K562 (cell line): Measurements from ENCODE around the gene VDAC2. TPM values are rescaled to one million over a fixed set of nuclear protein-coding genes. Genes with fewer than 3 reads are reported as not detected.

Experiments used
- ARNT ChIP-seq, 2 experiments: fragments of 450-650 bp; IDR thresholded peaks; 2 replicates each; pipeline ENCODE4 v1.6.1; 2016; ENCODE audit warnings: mild to moderate bottlenecking in 1 of 2
- DLX4 ChIP-seq: fragments of 250-450 bp; sonication (Bioruptor Pico); IDR thresholded peaks from 2 replicates; pipeline ENCODE4 v1.6.1; 2021; ENCODE audit warnings: mild to moderate bottlenecking
- HDAC1 ChIP-seq, 2 experiments: fragments of 450-650 bp; IDR thresholded peaks; 2 replicates each; pipeline ENCODE4 v1.6.1; 2016 to 2017; ENCODE audit warnings: inconsistent platforms in 1 of 2, mild to moderate bottlenecking in 1 of 2, moderate library complexity in 1 of 2
- HES1 ChIP-seq: fragments of 450-650 bp; IDR thresholded peaks from 2 replicates; pipeline ENCODE4 v1.6.1; 2016; ENCODE audit warnings: low read depth, mild to moderate bottlenecking, moderate library complexity
- L3MBTL2 ChIP-seq: fragments of 450-650 bp; IDR thresholded peaks from 2 replicates; pipeline ENCODE4 v1.6.1; 2016; ENCODE audit warnings: mild to moderate bottlenecking, moderate library complexity
- LCOR ChIP-seq: sonication (generic); formaldehyde crosslinking; IDR thresholded peaks from 2 replicates; pipeline ENCODE4 v1.8.0; 2022; ENCODE audit warnings: mild to moderate bottlenecking, missing genetic modification reagents
- NONO ChIP-seq, 2 experiments: fragments of 200-400 bp in 1 of 2; fragments of 450-650 bp in 1 of 2; formaldehyde crosslinking in 1 of 2; IDR thresholded peaks; 2 replicates each; pipeline ENCODE4 v1.6.1; 2017; ENCODE audit warnings: low read depth in 2 of 2, mild to moderate bottlenecking in 2 of 2, moderate library complexity in 2 of 2, low read length in 1 of 2
- OTX1 ChIP-seq: fragments of 450-650 bp; formaldehyde crosslinking; IDR thresholded peaks from 2 replicates; pipeline ENCODE4 v1.4.0; 2022; ENCODE audit warnings: mild to moderate bottlenecking
- PTRF ChIP-seq: fragments of 450-650 bp; IDR thresholded peaks from 2 replicates; pipeline ENCODE4 v1.6.1; 2016; ENCODE audit warnings: mild to moderate bottlenecking, missing genetic modification characterization, missing compliant biosample characterization
- RFX5 ChIP-seq: IDR thresholded peaks from 2 replicates; pipeline ENCODE4 v1.6.1; 2011; ENCODE audit warnings: low read depth, mild to moderate bottlenecking, improper control_type of control experiment, low read length
- SAP30 ChIP-seq: fragments of 200-600 bp; sonication (generic); IDR thresholded peaks from 2 replicates; pipeline ENCODE4 v1.6.1; 2012; ENCODE audit warnings: borderline replicate concordance, low read depth, mild to moderate bottlenecking, moderate library complexity, low read length, control low read depth, inconsistent platforms; ENCODE audit not compliant: insufficient read depth, poor library complexity, severe bottlenecking
- SMARCA4 ChIP-seq: fragments of 450-650 bp; IDR thresholded peaks from 2 replicates; pipeline ENCODE4 v1.6.1; 2016
- SMARCE1 ChIP-seq: fragments of 450-650 bp; IDR thresholded peaks from 2 replicates; pipeline ENCODE4 v1.7.1; 2016; ENCODE audit warnings: mild to moderate bottlenecking
- SNRNP70 ChIP-seq: fragments of 200-400 bp; formaldehyde crosslinking; optimal IDR thresholded peaks from 2 replicates; pipeline ENCODE3; 2017; ENCODE audit warnings: low read depth, low read length
- TEAD4 ChIP-seq, 2 experiments: sonication (generic) in 1 of 2; formaldehyde crosslinking in 1 of 2; IDR thresholded peaks; 2 replicates each; pipeline versions ENCODE4 v1.6.1 to v1.8.0; 2012 to 2022; ENCODE audit warnings: borderline replicate concordance in 1 of 2, inconsistent platforms in 1 of 2, low read length in 1 of 2, mild to moderate bottlenecking in 1 of 2, missing genetic modification reagents in 1 of 2
- ZBTB17 ChIP-seq: fragments of 450-650 bp; formaldehyde crosslinking; IDR thresholded peaks from 2 replicates; pipeline ENCODE4 v1.4.0; 2020; ENCODE audit warnings: mild to moderate bottlenecking
- ZNF175 ChIP-seq: fragments of 200-800 bp; sonication (Bioruptor generic); IDR thresholded peaks from 2 replicates; pipeline ENCODE4 v1.6.1; 2016; ENCODE audit warnings: low read depth, mild to moderate bottlenecking, missing genetic modification characterization, missing compliant biosample characterization
- ZNF197 ChIP-seq: fragments of 200-800 bp; sonication (Bioruptor generic); IDR thresholded peaks from 2 replicates; pipeline ENCODE4 v1.6.1; 2016; ENCODE audit warnings: low read depth, missing genetic modification characterization, missing compliant biosample characterization
- ZNF263 ChIP-seq: sonication (generic); formaldehyde crosslinking; IDR thresholded peaks from 2 replicates; pipeline ENCODE4 v1.8.0; 2022; ENCODE audit warnings: mild to moderate bottlenecking, missing genetic modification reagents, borderline replicate concordance
- ZNF41 ChIP-seq: fragments of 250-450 bp; sonication (Bioruptor Pico); conservative IDR thresholded peaks from 2 replicates; pipeline ENCODE4 v1.4.0; 2020; ENCODE audit warnings: mild to moderate bottlenecking
- ZNF583 ChIP-seq: fragments of 250-450 bp; sonication (Bioruptor Pico); IDR thresholded peaks from 2 replicates; pipeline ENCODE4 v1.4.0; 2020
- ZNF644 ChIP-seq: fragments of 200-800 bp; sonication (Bioruptor generic); IDR thresholded peaks from 2 replicates; pipeline ENCODE4 v1.6.1; 2016; ENCODE audit warnings: low read depth, missing genetic modification characterization, missing compliant biosample characterization
- polyA plus RNA-seq, 8 experiments: library from polyadenylated mRNA; depleted of rRNA in 4 of 8; stranded (reverse) in 5 of 8; unstranded in 3 of 8; fragments of >200 nt; fragmentation: Nextera tagmentation in 2 of 8; fragmentation: Illumina TruSeq in 1 of 8; extraction: Ambion mirVana in 2 of 8; extraction: Trizol in 1 of 8; gene quantifications; 2 replicates each; pipeline versions ENCODE4 v1.2.1 to v1.2.3, GENCODE V29; 2011 to 2014; ENCODE audit warnings: inconsistent platforms in 1 of 8, missing spikeins in 1 of 8
- total RNA-seq, 7 experiments: library from RNA; depleted of rRNA in 6 of 7; stranded (reverse); fragments of >200 nt in 6 of 7; fragmentation: Illumina TruSeq in 2 of 7; extraction: Trizol in 2 of 7; gene quantifications; 2 replicates each; pipeline versions ENCODE4 v1.2.1 to v1.2.3, GENCODE V29; 2011 to 2021; ENCODE audit warnings: low replicate concordance in 1 of 7
- TF ChIP-seq, protein P1 (sequence below): sonication (generic); formaldehyde crosslinking; IDR thresholded peaks from 2 replicates; pipeline ENCODE4 v1.9.0; 2022; ENCODE audit warnings: mild to moderate bottlenecking, missing genetic modification reagents
- TF ChIP-seq, protein P2 (sequence below), 2 experiments: fragments of 250-450 bp in 1 of 2; fragments of 450-650 bp in 1 of 2; sonication (Bioruptor Pico) in 1 of 2; IDR thresholded peaks; 2 replicates each; pipeline versions ENCODE4 v1.6.1 to v1.8.0; 2016 to 2021; ENCODE audit warnings: mild to moderate bottlenecking in 2 of 2, moderate library complexity in 2 of 2, missing compliant biosample characterization in 1 of 2, missing genetic modification characterization in 1 of 2
- TF ChIP-seq, protein P3 (sequence below), 2 experiments: IDR thresholded peaks; 2 replicates each; pipeline ENCODE4 v1.6.1; 2011; ENCODE audit warnings: borderline replicate concordance in 1 of 2, control low read depth in 1 of 2, low read depth in 1 of 2, low read length in 1 of 2, mild to moderate bottlenecking in 1 of 2, mixed read lengths in 1 of 2, moderate library complexity in 1 of 2; ENCODE audit not compliant: insufficient read depth in 1 of 2, insufficient read length in 1 of 2, poor library complexity in 1 of 2, severe bottlenecking in 1 of 2; ENCODE audit errors: extremely low read depth in 1 of 2

Gene VDAC2
- total and polyA plus RNA-seq, 9 of the 15 experiments (the other 6 are each of a cell fraction or from before 2014, with no cell fraction given): 139 to 450 (median 250) TPM

DNA sequence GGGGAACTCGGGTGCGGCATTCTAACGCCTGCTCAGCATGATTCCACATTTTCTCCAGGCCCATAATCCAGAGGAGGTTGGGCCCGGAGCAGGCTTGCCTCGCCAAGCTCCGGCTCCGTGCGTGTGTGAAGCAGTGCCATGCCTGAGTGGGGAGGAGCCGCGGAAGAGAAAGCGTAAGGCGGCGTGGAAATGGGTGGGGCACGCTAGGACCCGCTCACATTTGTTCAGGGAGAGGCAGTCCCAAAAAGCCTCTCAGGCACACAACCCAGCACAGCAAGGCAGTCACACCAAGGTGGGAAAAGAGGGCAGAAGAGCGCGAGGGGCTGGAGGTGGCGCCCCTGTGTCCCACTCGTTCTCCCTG, 695 bp upstream of the VDAC2 start (continued):
- 0 out of 2 replicates have a peak, but pooled peaks have one; percentile 11 for TF ChIP-seq HES1
- peak; percentile 69; the same call in 1 of the 2 replicates for TF ChIP-seq SMARCA4
- TF ChIP-seq LCOR: 0 out of 2 replicates have a peak, but pooled peaks have one; percentile 79
- peak; percentile 60 to 84; a peak in 3 of 4 replicates for TF ChIP-seq ARNT (IDR thresholded peaks at IDR 0.05)
- TF ChIP-seq, protein P1, sequence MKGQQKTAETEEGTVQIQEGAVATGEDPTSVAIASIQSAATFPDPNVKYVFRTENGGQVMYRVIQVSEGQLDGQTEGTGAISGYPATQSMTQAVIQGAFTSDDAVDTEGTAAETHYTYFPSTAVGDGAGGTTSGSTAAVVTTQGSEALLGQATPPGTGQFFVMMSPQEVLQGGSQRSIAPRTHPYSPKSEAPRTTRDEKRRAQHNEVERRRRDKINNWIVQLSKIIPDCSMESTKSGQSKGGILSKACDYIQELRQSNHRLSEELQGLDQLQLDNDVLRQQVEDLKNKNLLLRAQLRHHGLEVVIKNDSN (CRISPR knock-in tag): no peak
- TF ChIP-seq HDAC1 (IDR thresholded peaks at IDR 0.05): peak in 1 of 2 experiments; percentile 71; a peak in 1 of 4 replicates
- TF ChIP-seq ZNF41: no peak
- TF ChIP-seq OTX1 (CRISPR knock-in tag): 0 out of 2 replicates have a peak, but pooled peaks have one; percentile 3
- TF ChIP-seq ZNF644 (tag): peak; percentile 53; the same call in 1 of the 2 replicates
- 0 out of 2 replicates have a peak, but pooled peaks have one; percentile 24 for TF ChIP-seq ZNF263 (CRISPR knock-in tag)
- TF ChIP-seq, protein P2, sequence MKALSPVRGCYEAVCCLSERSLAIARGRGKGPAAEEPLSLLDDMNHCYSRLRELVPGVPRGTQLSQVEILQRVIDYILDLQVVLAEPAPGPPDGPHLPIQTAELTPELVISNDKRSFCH (CRISPR knock-in tag; IDR thresholded peaks at IDR 0.05): no peak
- TF ChIP-seq, protein P2 (tag; IDR thresholded peaks at IDR 0.05): peak; percentile 73; the same call in 1 of the 2 replicates
- 0 out of 2 replicates have a peak, but pooled peaks have one; percentile 2 for TF ChIP-seq PTRF (tag)
- TF ChIP-seq, protein P3, sequence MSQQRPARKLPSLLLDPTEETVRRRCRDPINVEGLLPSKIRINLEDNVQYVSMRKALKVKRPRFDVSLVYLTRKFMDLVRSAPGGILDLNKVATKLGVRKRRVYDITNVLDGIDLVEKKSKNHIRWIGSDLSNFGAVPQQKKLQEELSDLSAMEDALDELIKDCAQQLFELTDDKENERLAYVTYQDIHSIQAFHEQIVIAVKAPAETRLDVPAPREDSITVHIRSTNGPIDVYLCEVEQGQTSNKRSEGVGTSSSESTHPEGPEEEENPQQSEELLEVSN (IDR thresholded peaks at IDR 0.05; ENCODE audit: borderline replicate concordance in 1 of 2, extremely low read depth in 1 of 2, insufficient read depth in 1 of 2, insufficient read length in 1 of 2, low read depth in 1 of 2, low read length in 1 of 2, poor library complexity in 1 of 2, severe bottlenecking in 1 of 2): peak; percentile 24 to 59
- TF ChIP-seq RFX5: no peak
- TF ChIP-seq NONO (IDR thresholded peaks at IDR 0.05; ENCODE audit: low read depth in 2 of 2, low read length in 1 of 2): no peak
- peak; percentile 38; the same call in 1 of the 2 replicates for TF ChIP-seq ZNF197 (CRISPR knock-in tag)
- no peak for TF ChIP-seq DLX4 (CRISPR knock-in tag)
- TF ChIP-seq L3MBTL2: peak; percentile 92
- peak; percentile 59; the same call in 1 of the 2 replicates for TF ChIP-seq ZBTB17 (CRISPR knock-in tag)
- peak; percentile 24; the same call in 1 of the 2 replicates for TF ChIP-seq ZNF583 (CRISPR knock-in tag)
- TF ChIP-seq SNRNP70: no peak
- TF ChIP-seq SAP30: peak; percentile 69
- no peak for TF ChIP-seq TEAD4 (IDR thresholded peaks at IDR 0.05; ENCODE audit: low read length)
- no peak for TF ChIP-seq TEAD4 (CRISPR knock-in tag; IDR thresholded peaks at IDR 0.05; ENCODE audit: borderline replicate concordance)
- peak; percentile 5; the same call in 1 of the 2 replicates for TF ChIP-seq ZNF175 (CRISPR knock-in tag)
- peak; percentile 78 for TF ChIP-seq SMARCE1
